Keratinocyte (primary cell): Measurements from ENCODE around the gene ABCA3.

Experiments
- CTCF ChIP-seq, 3 experiments: IDR thresholded peaks in 1 of 3; conservative IDR thresholded peaks in 1 of 3; optimal IDR thresholded peaks in 1 of 3; 2 replicates in 2 of 3; 3 replicates in 1 of 3; pipeline versions ENCODE3 to v1.5.1; 2011; ENCODE audit warnings: low read length in 3 of 3, mild to moderate bottlenecking in 3 of 3, moderate library complexity in 2 of 3, control low read depth in 1 of 3, inconsistent platforms in 1 of 3; ENCODE audit not compliant: insufficient read depth in 2 of 3; ENCODE audit errors: extremely low read depth in 1 of 3
- EZH2 ChIP-seq: IDR thresholded peaks from one replicate; pipeline ENCODE4 v1.6.1; 2012; ENCODE audit warnings: inconsistent platforms, mild to moderate bottlenecking, low read length, moderate library complexity

DNA sequence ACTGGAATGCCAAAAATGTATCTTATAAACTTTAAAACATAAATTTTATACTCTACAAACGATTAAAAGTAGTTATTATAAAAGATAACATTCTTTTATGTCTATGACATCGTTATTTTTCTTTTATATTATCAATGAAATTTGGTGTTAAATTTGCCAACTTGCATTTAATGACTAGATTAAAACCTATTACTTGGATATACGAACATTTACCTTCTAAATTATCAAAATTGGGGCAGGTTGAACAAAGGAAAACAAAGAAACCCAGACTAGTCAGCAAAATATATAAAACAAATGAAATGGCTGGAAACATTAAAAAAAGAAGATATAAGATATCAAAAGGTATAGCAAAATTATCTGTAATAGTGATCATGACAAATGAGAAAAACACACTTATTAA lies 34.1 kb upstream of the ABCA3 start:
- no peak for TF ChIP-seq EZH2
- no peak for TF ChIP-seq CTCF (optimal IDR thresholded peaks at IDR 0.05 in 1 of 3, IDR thresholded peaks at IDR 0.05 in 1 of 3, conservative IDR thresholded peaks at IDR 0.05 in 1 of 3; ENCODE audit: extremely low read depth in 1 of 3, insufficient read depth in 2 of 3, low read length in 3 of 3)
